Activated CD4-positive, alpha-beta T cell treated with anti-CD3 and anti-CD28 coated beads, Interleukin-2, amount 50 U/mL, for 24 hours (primary cell): Measurements from ENCODE around the gene XXYLT1.

Experiments used
- DNase-seq, 2 donors: peaks; one replicate each; pipeline ENCODE4 v3.0.0-alpha.2; 2020; ENCODE audit warnings: low read depth in 1 of 2, low spot score in 1 of 2

XXYLT1 gene

DNA sequence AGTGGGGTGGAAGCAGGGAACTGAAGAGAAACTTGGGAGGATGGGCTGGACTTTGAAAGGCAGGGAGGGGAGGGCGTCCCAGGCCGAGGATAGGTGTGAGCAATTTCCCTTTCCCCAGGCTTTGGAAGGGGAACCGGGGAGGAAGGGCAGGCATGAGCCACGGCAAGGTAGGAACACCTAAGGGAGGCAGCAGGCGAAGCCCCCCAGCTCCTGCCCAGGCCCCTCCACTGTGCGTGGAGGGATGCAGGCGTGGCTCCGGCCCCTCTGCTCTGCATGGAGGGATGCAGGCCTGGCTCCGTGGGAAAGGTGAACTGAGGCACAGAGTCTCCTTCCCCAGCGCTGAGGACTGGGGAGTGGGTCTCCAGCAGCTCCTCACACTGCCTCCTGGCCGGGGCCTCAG, 236.4 kb downstream of the XXYLT1 start:
- DNase-seq = no peak

DNA sequence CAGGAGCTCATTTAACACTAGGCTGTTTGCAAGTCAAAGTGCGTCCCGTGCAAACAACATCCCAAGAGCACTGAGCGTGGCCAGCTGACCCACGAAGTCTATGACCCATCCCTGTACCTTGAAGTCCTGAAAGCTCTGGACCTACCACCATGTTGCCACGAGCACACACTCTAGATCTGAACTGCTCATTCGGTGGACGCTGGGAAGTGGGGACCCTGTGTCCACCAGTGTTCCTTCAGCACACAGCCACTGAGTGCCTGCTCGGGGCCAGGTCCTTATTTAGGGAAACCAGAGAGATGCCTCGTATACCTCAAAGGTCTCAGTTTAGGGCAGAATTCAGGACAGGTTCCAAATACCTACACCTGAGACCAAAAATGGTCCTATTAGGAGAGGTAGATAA, 236.9 kb downstream of the XXYLT1 start:
- DNase-seq = no peak

DNA sequence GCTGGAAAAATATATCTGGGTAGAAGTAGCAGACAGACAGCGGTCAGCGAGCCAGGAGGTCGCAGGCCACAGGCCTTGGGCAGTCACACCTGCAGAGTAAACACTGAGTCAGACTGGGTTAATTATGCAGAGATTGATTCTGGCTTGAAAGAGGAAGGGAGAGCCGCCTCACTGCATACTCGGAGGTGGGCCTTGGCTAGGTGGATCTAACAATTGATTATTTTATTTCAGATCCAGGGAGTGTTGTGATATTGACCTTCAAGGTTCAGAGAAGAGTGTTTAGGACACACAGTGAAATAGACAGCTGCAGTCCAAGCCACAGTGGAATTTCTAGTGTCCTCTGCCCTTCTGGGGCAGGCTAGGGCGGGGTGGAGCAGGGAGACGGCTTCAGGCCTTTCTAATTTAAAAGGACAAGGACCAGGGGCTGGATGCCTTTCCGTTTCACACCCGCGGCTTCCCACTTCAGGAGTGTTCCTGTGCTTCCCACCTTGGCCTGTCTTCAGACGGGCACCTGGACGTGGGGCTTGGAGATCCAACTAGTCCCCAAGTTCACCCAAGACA, 237.3 kb downstream of the XXYLT1 start:
- DNase-seq = no peak

DNA sequence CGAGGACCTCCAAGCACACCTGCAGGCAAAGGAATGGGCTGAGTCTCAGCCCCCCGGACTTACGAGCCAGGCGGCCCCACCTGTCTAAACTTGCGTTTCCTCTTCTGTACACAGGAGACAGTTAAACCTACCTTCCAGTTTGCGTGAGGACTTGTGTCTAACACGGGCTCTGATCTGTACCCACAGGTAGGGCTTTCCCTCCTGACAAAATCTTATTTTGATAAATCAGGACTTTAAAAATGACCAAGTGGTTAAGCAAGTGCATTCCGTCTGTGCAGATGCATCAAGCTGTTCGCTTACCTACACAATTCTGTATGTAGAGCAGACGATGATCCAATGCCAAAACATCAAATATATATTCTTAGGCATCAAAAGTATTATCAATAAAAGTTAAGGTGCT, 238.0 kb downstream of the XXYLT1 start:
- DNase-seq = no peak

DNA sequence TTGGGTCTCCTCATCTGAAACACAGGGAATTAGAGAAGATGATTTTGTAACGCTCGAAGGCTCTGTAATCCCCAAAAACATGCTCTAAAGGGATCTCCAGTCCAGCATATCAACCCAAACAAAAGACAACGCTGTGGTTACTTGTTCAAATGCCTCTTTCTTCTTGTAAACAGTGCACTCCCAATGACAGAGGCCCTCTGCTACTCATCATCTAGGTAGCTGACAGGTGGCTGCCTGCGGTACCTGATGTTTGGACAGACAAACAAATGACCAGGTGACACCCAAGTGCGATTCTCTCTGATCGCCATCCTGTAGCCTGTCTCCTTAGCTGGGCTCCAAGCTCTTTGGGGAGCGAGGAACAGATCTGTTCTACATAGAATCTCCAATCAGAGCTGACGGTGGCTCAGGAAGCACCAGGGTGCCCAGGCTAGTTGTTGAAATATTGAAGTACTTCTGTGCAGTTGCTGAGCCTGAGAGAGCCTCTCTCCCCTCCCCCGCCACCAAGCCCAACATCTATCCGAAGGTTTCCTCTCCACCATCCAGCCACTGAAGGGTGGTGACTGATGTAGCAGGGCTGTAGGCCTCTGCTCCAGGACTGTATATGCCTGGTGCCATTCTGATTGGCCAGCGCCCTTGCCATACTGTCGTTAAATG, 238.7 kb downstream of the XXYLT1 start:
- DNase-seq = no peak

DNA sequence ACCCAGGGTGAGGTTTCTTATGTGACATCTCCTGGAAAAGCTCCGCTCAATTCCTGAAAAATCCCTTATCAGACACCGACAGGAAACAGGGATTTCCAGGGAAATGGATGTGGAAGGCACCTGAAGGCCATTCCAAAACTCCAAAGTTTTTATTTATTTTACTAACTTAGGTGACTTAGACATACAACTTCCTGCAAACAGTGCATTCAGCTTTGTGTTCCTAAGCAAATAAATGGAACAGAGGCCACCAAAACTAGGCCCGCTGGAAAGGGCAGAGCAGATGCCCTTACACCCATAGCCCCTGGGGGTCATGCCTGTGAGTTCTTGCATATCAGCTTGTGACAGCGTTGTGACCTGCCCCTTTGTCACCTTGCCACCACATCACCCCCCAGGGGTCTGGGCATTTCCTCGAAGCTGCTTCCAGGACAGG, 239.4 kb downstream of the XXYLT1 start:
- DNase-seq = no peak

DNA sequence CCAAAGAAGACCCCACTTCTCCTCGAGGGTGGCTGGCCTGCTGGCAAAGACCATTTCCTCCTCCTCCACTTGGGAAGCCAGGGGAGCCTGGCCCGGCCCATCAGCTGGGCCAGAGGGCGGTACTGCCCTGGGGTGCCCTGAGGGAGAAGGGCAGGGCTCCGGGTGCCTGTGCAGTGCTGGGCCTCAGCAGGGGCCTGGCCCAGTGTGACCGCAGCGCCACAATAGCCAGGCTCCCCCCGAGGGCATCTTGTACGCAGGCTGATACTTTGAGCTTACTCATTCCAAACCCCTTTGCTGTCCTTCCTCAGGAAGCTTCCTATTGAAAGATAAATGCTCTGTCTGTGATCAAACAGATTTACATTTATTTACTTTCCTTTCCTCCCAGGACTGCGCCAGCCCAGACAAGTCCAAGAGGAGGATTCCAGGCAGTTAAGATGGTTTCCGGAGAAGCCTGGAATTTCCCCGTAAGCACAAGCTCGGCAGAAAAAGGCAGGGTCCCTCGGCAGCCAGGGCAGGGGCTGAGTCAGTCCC, 240.1 kb downstream of the XXYLT1 start:
- DNase-seq = no peak

DNA sequence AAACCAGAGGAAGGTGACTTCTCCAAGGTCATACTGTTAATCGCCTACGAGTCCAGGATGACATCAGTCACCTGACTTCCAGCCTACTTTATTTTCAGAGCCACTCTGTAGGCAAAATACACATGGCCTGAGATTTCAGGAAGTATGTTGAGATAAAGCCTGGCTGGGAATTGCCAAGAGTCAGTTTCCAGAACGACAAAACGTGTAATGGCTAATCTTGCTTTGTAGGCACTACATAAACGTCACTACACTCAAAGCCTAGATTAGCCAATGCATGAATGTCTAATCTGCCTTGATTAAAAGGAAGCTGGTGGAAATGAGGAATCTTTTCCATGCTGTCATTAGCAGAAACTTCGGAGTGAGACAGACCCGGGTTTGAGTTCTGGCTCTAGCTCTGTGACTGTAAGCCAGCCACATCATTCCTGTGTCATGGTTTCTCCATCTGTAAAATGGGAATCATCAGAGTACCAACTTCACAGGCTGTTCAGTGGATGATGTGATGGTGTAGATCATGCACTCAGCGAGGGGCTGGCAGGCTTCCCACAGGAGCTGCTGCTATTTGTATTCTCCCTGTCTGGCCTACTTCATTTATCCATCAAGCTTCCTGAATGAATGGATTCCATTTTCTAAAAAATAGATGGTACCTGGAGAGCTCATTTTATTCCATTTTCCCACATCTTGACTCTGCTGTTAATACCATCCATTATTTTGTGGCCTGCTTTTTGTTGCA, 241.9 kb downstream of the XXYLT1 start:
- DNase-seq = no peak

DNA sequence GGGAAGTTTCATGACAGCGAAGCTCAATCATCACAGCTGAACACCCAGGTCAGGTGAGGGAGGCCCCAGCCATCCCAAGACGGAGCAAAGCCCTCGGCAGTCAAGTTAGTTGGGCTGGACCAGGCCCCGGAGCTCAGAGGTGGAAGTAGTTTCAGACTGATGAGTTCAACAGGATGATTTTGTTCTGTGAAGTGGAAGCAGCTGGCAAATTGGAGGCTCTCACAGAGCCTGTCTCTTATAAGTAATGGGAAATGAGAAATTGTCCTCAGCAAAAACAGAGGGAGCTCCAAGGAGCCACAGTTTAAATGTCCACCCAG, 245.1 kb downstream of the XXYLT1 start:
- DNase-seq = no peak

DNA sequence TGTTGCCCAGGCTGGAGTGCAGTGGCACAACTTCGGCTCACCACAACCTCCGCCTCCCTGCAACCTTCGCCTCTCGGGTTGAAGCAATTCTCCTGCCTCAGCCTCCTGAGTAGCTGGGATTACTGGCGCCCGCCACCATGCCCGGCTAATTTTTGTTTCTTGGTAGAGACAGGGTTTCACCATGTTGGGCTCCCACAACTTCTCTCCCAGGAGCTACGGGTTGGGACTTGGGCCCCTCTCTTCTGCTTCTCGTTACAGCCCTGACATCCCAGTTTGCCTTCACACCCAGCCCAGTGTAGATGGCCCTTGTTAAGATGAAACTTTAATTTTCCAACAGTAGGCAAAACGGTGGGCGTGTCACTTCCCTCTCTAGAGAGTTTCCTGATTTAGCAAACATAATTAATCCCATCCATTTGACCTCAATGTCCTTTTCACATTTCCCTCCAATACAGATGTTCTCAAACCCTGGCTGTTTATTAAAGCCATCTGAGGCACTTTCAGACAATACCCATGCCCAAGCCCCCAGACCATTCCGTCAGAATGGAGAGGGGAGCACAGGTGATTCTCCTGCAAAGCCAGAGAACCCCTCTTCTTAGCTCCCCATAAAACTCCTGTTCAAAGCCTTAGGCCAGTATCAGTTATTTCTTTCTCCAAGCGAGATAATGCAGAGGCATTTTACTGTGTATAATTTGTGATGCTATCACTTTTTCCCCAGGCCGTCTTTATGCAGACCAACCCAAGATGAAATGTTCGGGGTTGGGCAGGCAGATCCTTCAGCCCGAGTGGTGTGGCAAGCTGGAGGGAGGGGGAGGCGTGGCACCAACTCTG, 245.7 kb downstream of the XXYLT1 start:
- DNase-seq = no peak

DNA sequence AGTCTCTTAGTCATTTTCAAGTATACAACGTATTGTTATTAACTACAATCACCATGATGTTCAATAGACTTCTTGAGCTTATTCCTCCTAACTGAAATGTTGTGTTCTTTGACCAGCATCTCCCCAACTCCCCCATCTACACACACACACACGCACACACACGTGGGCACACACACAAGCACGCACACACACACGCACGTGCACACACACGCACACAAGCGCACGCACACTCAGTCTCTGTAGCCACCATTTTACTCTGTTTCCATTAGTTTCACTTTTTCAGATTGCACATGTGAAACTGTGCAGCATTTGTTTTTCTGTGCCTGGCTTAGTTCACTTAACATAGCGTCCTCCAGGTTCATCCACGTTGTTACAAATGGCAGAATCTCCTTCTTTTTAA, 247.0 kb downstream of the XXYLT1 start:
- no peak for DNase-seq

DNA sequence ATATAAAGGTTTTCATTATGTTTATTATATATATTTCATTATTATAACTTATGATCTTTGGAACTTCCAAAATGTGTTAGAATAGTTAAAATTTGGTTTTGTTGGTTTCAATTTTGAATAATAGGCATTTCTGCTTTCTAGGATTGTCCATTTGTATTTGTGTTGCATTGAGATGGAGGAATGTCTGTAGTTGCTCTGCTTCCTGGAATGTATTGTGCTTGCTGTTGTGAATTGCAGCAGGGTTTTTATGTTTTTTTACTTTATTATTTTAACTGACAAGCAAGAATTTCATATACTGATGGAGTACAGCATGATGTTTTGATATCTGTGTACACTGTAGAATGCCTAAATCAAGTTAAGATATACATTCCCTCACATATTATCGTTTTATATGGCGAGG, 247.4 kb downstream of the XXYLT1 start:
- DNase-seq = no peak

DNA sequence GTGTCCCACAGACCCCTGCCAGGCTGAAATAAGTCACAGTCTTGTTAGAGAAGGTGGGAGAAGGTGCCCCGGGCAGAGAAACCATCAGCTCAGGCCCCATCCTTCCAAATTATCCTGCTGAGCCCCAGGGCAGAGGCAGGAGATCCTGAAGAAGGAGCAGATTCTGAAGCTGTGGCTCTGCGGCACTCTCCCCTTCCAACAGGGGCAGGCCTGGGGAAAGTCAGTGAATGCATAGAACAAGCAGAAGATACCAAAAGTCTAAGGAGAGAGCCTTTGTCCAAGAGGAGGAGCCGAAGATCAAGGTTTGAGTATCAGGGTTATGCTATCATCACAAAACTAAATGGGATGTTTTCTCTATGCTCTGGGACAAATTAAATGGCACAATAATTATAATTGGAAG, 249.3 kb downstream of the XXYLT1 start:
- DNase-seq = no peak

DNA sequence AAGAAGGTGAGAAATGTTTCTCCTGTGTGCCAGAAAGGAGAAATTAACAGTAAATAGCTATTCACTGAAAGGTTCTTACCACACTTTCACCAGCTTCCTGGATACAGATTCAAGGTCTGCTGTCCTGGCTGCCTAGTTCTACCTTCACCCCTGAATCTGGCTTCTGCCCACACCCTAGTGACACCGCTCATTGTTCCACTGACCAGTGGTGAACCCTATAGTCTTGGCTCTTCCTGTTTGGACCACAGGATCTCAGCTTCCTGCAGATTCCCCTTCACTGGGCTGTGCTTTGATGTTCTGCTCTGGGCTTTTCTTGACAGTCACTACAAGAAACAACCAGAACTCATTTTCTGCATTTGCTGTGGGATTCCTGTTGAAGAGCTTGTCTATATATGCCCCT, 250.0 kb downstream of the XXYLT1 start:
- no peak for DNase-seq

DNA sequence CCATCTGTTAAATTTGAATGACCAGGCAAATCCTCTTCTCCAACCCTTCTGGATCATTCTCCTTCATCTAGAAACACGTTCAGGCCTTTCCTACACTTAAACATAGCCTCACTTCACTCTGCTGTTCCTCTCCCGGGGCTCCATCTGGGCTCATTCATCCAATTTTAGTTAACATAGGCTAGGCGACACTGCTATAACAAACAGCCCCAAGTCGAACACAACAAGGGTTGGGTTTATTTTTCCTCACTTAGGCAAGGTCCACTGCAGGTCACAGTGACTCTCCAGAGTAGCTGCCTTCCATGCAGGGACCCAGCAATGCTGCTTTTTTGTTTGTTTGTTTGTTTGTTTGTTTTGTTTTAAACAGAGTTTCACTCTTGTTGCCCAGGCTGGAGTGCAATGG, 250.8 kb downstream of the XXYLT1 start:
- no peak for DNase-seq

DNA sequence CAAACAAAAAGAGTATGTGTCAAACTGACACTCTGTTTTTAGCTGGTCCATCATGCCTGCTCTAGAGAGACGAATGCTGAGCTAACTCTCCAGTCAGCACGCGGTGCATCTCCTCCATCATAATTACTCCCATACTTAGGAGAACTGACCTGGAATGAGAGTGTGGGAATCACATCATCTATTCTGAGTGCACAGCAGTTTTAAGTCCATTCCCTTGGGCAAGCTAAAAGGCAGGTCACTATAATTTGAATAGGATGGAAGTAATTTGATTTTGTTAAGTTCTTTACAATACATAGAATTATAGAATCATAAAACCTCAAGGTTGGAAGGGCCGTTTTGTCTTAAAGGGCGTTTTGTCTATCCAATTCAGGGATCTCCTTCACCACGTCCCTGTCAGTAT, 251.6 kb downstream of the XXYLT1 start:
- DNase-seq = no peak
